HG03565 (cell line): ENCODE data around the gene CNGA3.

Source experiments
- ATAC-seq: cut with Tn5 transposase; IDR thresholded peaks from one replicate; pipeline ENCODE4 v1.9.1; 2021; ENCODE audit warnings: mild to moderate bottlenecking, moderate library complexity; ENCODE audit not compliant: unreplicated experiment

The CNGA3 gene

GRCh38 chr2:98376301-98376910 lies 30.1 kb downstream of the CNGA3 start:
- ATAC-seq = no peak

GRCh38 chr2:98376996-98377395 lies 30.7 kb downstream of the CNGA3 start:
- no peak for ATAC-seq

GRCh38 chr2:98377544-98377943 lies 31.3 kb downstream of the CNGA3 start:
- ATAC-seq = no peak

GRCh38 chr2:98378196-98378595 lies 31.9 kb downstream of the CNGA3 start:
- ATAC-seq = no peak

GRCh38 chr2:98378901-98379300 lies 32.6 kb downstream of the CNGA3 start:
- no peak for ATAC-seq

- ATAC-seq = no peak
These were observed 33.3 kb downstream of the CNGA3 start for GRCh38 chr2:98379311-98380202.

GRCh38 chr2:98380203-98380535 lies 33.9 kb downstream of the CNGA3 start:
- no peak for ATAC-seq

- no peak for ATAC-seq
These were observed 35.2 kb downstream of the CNGA3 start for GRCh38 chr2:98381494-98381893.

GRCh38 chr2:98382086-98382485 lies 35.8 kb downstream of the CNGA3 start:
- ATAC-seq = no peak

- no peak for ATAC-seq
These were observed 36.5 kb downstream of the CNGA3 start for GRCh38 chr2:98382739-98383138.

GRCh38 chr2:98383166-98383565 lies 36.9 kb downstream of the CNGA3 start:
- no peak for ATAC-seq

GRCh38 chr2:98385050-98385699 lies 38.9 kb downstream of the CNGA3 start:
- no peak for ATAC-seq

- no peak for ATAC-seq
These were observed 41.2 kb downstream of the CNGA3 start for GRCh38 chr2:98387478-98387877.

- ATAC-seq = no peak
These were observed 41.8 kb downstream of the CNGA3 start for GRCh38 chr2:98388081-98388480.

- ATAC-seq = no peak
These were observed 42.5 kb downstream of the CNGA3 start for GRCh38 chr2:98388601-98389250.

- no peak for ATAC-seq
These were observed 43.0 kb downstream of the CNGA3 start for GRCh38 chr2:98389251-98389605.

- ATAC-seq = no peak
These were observed 44.6 kb downstream of the CNGA3 start for GRCh38 chr2:98390571-98391476.

- no peak for ATAC-seq
These were observed 45.5 kb downstream of the CNGA3 start for GRCh38 chr2:98391581-98392270.

- ATAC-seq = no peak
These were observed 47.1 kb downstream of the CNGA3 start for GRCh38 chr2:98393354-98393753.

- ATAC-seq = no peak
These were observed 48.4 kb downstream of the CNGA3 start for GRCh38 chr2:98394595-98395153.
